Measurements from ENCODE around the gene DTX4. TPM values are rescaled to one million over a fixed set of nuclear protein-coding genes. Genes with fewer than 3 reads are reported as not detected.
A peak's percentile ranks its signal among the peaks of the same experiment; 100 is the strongest.

DTX4 gene
- total and polyA plus RNA-seq, 8 donors: 5.4 to 58.0 (median 18.3) TPM

- intact Hi-C loops (cut with DNase I; ENCODE audit: low total_unique reads): no loop called here
- H3K4me1 ChIP-seq: peaks cover 27 to 55% (median 45%) of the 10 kb centered on the region in 4 donors
- no peak overlapping the region for H3K4me3 ChIP-seq
- peak in 1 of 2 donors; percentile 31 for DNase-seq
- TF ChIP-seq CTCF (IDR thresholded peaks at IDR 0.05) (no peak), EP300 (IDR thresholded peaks at IDR 0.05) (no peak), POLR2A (IDR thresholded peaks at IDR 0.05) (no peak), POLR2AphosphoS5 (IDR thresholded peaks at IDR 0.05) (no peak)
- H3K9me3 ChIP-seq: no peaks in the 10 kb centered on the region
- WGBS, 5 donors: 50 to 69% (median 53%) methylated on average over 2 of the region's 2 CpGs
- H3K27me3 ChIP-seq: no peaks in the 10 kb centered on the region
- H3K27ac ChIP-seq: peak overlapping the region in 3 of 5 donors; percentile 4 to 65 (median 5)
- H3K36me3 ChIP-seq: peaks cover 7 to 26% (median 16%) of the 10 kb centered on the region in 4 donors
Measured at GRCh38 chr11:59180907-59181306, 9.0 kb downstream of the DTX4 start.

- intact Hi-C loops (cut with DNase I; ENCODE audit: low total_unique reads): no loop called here
- no peak for DNase-seq
- Histone ChIP-seq H3K9me3 (no peaks in the 10 kb centered on the region), H3K4me1 (peaks cover 35 to 59% (median 47%) of the 10 kb centered on the region in 4 donors), H3K27me3 (no peaks in the 10 kb centered on the region), H3K4me3 (no peak overlapping the region), H3K36me3 (peaks cover 7 to 26% (median 16%) of the 10 kb centered on the region in 4 donors), H3K27ac (peak overlapping the region in 3 of 5 donors; percentile 3 to 65 (median 5))
- TF ChIP-seq CTCF (IDR thresholded peaks at IDR 0.05): no peak
- no peak for TF ChIP-seq POLR2AphosphoS5 (IDR thresholded peaks at IDR 0.05)
- no peak for TF ChIP-seq POLR2A (IDR thresholded peaks at IDR 0.05)
- no peak for TF ChIP-seq EP300 (IDR thresholded peaks at IDR 0.05)
- 92 to 95% (median 93%) methylated on average over 31 to 33 of the region's 33 CpGs for WGBS, 5 donors
Measured at GRCh38 chr11:59181746-59182456, 10.0 kb downstream of the DTX4 start.

- no peaks in the 10 kb centered on the region for H3K27me3 ChIP-seq
- intact Hi-C loops (cut with DNase I; ENCODE audit: low total_unique reads): no loop called here
- no peak for TF ChIP-seq EP300 (IDR thresholded peaks at IDR 0.05)
- peak in 5 of 7 experiments; percentile 13 to 52 (median 30) for TF ChIP-seq CTCF (IDR thresholded peaks at IDR 0.05)
- H3K4me1 ChIP-seq: peaks cover 42 to 66% (median 53%) of the 10 kb centered on the region in 4 donors
- H3K27ac ChIP-seq: peak overlapping the region in 3 of 5 donors; percentile 3 to 83 (median 81)
- peaks cover 7 to 26% (median 16%) of the 10 kb centered on the region in 4 donors for H3K36me3 ChIP-seq
- no peaks in the 10 kb centered on the region for H3K9me3 ChIP-seq
- H3K4me3 ChIP-seq: no peak overlapping the region
- peak; percentile 44 to 65 for DNase-seq
- WGBS, 5 donors: 81 to 90% (median 84%) methylated on average over 4 of the region's 4 CpGs
Measured at GRCh38 chr11:59182457-59183151, 10.7 kb downstream of the DTX4 start.

- H3K36me3 ChIP-seq: peaks cover 7 to 21% (median 16%) of the 10 kb centered on the region in 4 donors
- H3K27me3 ChIP-seq: no peaks in the 10 kb centered on the region
- H3K4me3 ChIP-seq: peak overlapping the region in 1 of 4 donors; percentile 27
- intact Hi-C loops (cut with DNase I; ENCODE audit: low total_unique reads): no loop called here
- peak overlapping the region; percentile 0 to 83 (median 63) for H3K27ac ChIP-seq
- TF ChIP-seq EP300 (IDR thresholded peaks at IDR 0.05): no peak
- no peak for TF ChIP-seq CTCF (IDR thresholded peaks at IDR 0.05)
- TF ChIP-seq POLR2AphosphoS5 (IDR thresholded peaks at IDR 0.05): peak in 2 of 3 donors; percentile 25 to 60
- TF ChIP-seq POLR2A (IDR thresholded peaks at IDR 0.05): no peak
- H3K9me3 ChIP-seq: no peaks in the 10 kb centered on the region
- WGBS, 5 donors: 22 to 47% (median 27%) methylated on average over 1 of the region's 1 CpG
- H3K4me1 ChIP-seq: peaks cover 50 to 78% (median 64%) of the 10 kb centered on the region in 4 donors
- no peak for DNase-seq
Measured at GRCh38 chr11:59183771-59184170, 11.8 kb downstream of the DTX4 start.
